ENCODE data around the gene SOD3. TPM values are rescaled to one million over a fixed set of nuclear protein-coding genes. Genes with fewer than 3 reads are reported as not detected.

The SOD3 gene
- total RNA-seq, result 128 TPM
- long read RNA-seq, partial matches to known transcripts, result 0 of 3 reads
- long read RNA-seq, other reads (novel, unspliced or antisense), result 2 of 3 reads

DNA sequence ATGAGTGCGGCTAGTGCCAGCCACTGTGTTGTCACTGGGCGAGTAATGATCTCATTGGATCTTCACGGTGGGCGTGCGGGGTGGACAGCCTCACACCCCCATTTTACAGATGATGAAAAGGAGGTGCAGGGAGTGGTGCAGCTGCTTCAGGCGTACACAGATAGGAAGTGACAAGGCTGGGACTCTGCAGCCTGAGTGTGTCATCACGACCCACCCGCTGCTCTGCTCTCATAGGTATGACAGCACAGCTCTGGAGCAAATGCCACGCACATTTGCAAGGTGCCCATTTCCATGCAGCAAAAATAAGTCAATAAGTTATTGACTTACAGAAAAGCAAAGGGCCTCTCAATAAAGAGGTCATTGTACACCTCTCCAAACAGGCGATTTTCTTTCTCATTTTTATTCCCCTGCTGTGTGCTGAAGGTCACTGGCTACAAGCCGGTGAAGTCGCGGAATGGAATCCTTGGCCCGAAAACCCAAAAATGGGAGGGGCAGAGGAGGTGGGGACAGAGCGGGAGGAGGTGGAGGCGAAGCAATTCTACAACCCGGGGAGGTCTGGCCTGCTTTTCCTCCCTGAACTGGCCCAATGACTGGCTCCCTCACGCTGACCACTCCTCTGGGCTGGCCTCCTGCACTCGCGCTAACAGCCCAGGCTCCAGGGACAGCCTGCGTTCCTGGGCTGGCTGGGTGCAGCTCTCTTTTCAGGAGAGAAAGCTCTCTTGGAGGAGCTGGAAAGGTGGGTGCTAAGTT, at the start of gene SOD3:
Gene SOD3, plus strand, starts transcription at position 658 of the 750 bp plus-strand sequence. CDS start 3,949 bp downstream, outside the sequence.
- no peak for DNase-seq (ENCODE audit: low spot score)

GRCh38 chr4:24747234-24747975, 48.0 kb upstream of the SOD3 start:
- DNase-seq (ENCODE audit: low spot score), result no peak

GRCh38 chr4:24748023-24748422, 47.4 kb upstream of the SOD3 start:
- no peak for DNase-seq (ENCODE audit: low spot score)

DNA sequence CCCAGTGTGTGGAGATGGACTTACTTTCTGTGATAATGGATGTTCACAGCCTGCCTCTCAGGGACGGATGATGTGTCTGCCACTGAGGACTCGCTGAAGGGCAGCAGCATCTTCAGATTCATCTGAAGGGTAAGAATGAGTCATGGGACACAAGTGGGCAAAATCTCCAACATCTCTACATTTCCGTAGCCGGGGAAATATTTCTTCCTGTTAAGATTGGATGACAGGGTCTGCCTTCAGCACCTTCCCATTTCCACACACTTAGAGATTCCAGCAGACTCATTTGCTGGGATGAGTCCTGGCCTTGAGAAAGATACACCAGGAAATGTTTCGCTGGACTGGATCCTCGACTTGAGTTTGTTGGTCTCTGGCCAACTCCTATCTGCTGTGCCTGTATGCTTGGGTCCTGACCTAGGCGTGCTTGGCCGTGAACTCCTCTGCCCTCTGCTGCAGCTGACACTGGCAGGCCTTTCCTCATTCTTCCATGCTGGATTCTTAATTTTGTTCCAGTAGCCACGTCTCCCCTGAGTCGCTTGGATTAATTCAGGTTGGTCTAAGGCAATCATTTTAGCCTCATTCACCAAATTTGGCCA, 46.5 kb upstream of the SOD3 start:
- DNase-seq (ENCODE audit: low spot score), result no peak

GRCh38 chr4:24750106-24750505, 45.3 kb upstream of the SOD3 start:
- DNase-seq (ENCODE audit: low spot score), result no peak

DNA sequence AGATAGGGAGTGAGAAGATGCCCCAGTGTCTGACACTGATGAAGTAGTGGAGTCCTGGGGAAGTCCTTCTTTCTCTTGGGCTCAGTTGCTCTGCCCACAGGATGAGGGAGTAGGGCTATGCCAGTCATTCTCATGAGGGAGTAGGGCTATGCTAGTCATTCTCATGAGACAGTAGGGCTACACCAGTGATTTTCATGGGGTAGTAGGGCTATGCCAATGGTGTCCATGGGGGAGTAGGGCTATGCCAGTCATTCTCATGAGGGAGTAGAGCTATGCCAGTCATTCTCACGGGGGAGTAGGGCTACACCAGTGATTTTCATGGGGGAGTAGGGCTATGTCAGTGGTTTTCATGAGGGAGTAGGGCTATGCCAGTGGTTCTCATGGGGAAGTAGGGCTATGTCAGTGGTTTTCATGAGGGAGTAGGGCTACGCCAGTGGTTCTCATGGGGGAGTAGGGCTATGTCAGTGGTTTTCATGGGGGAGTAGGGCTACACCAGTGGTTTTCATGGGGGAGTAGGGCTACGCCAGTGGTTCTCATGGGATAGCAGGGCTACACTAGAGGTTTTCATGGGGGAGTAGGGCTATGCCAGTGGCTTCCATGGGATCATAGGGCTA, 43.3 kb upstream of the SOD3 start:
- DNase-seq (ENCODE audit: low spot score), result no peak

DNA sequence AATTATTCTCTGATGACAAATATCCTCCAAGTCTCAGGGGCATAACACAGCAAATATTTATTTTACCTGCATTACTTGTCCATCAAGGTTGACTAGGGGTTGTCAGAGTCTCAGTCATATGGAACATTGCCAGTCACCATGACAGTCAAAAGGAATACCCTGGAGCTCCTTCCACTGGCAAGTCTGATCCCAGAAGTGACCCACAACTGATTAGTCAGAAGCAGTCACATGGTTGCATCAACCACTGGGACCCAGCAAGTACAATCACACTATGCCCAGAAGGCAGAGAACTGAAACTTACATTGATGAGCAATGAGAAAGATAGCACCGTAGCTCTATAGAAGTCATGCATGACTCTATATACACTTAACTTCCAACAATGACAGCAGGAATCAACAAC, 41.9 kb upstream of the SOD3 start:
- DNase-seq (ENCODE audit: low spot score), result no peak

- no peak for DNase-seq (ENCODE audit: low spot score)
Observed at GRCh38 chr4:24754571-24754970, 40.8 kb upstream of the SOD3 start.

DNA sequence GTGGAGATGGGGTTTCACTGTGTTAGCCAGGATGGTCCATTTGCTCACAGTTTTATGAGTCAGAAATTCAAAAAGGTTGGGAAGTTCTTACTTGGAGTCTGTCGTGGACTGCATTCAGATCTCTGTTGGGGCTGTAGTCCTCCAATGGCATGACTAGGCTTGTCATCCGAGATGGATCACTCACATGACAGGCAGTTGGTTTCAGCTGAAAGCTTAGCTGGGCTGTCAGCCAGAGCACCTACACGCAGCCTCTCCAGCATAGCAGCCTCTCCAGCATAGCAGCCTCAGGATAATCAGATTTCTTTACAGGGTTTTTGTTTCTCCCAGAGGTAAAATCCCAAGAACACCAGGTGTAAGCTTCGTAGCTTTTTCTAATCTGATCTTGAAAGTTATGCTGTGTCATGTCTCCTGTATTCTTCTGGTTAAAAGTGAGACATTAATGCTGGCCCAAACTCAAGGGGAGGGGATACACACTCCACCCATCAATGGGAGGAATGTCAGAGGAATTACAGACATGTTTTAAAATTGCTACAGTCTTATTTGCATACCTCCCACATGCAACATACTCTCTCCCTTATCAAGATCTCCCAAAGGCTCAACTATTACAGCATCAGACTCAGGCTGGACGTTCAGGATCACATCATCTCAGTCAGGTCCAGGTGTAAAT, 31.6 kb upstream of the SOD3 start:
- DNase-seq (ENCODE audit: low spot score), result no peak

DNA sequence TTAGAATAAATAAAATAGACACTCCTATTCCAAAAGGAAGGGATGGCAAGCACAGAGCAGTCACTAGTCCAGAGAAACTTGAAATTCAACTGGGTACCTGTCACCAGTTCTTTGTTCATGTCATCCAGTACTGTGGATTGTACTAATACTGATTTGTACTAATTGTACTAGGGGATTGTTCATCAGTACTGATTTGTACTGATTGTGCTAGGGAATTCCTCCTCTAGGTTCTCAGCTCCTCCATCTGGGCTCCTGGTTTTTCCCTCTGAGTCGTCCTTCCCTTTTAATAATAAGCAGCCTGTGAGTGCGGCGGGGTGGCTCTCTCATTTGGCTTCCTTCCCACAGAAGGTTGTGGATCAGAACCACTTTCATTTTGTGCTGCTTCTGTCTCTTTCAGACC, 31.0 kb upstream of the SOD3 start:
- no peak for DNase-seq (ENCODE audit: low spot score)

- no peak for DNase-seq (ENCODE audit: low spot score)
Observed at GRCh38 chr4:24765376-24765988, 29.9 kb upstream of the SOD3 start.

DNA sequence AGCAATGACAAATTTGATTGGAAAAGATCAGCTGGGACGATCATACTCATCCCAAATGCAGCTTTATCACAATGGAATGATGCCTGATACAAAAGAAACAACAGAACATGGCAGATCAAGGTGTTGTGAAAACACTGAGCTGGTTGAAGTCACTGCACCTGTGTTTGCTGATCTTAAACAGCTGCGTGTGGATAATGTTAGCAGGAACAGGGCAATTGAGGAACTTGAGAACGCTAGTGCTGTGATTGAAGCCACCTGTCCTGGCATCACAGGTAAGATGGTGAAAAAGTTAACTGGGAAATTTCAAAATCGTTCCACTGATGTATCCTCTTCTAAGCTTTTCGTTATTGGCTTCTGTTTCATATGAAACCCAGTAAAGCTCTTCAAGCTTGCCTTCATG, 27.4 kb upstream of the SOD3 start:
- no peak for DNase-seq (ENCODE audit: low spot score)

- DNase-seq (ENCODE audit: low spot score), result no peak
Observed at GRCh38 chr4:24768604-24769003, 26.8 kb upstream of the SOD3 start.

GRCh38 chr4:24769571-24769970, 25.8 kb upstream of the SOD3 start:
- DNase-seq (ENCODE audit: low spot score), result no peak

DNA sequence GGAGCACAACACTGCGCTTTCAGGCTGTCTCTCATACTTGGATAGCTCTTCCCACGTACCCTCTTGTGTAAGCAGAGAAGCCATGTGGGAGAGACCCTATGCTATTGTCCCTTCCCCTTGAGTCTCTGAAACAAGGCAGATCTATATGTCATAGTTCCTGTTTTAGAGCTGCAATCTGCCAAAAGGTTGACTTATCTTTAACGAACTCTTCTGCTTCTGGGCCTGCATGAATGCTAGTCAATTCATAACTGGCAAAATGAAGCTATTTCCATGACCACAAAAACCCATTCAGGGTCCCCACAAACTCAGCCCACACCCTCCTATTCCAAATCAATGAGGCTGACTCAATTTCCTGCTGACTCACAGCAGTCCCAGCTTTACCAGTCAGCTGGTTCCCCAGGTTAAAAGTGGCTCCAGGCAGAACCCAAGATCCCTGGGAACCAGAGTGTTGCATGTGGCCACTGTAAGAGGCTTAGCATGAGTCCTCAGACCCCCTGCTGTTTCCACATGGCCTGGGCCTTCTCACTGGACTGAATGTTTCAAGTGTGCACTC, 25.3 kb upstream of the SOD3 start:
- no peak for DNase-seq (ENCODE audit: low spot score)

- no peak for DNase-seq (ENCODE audit: low spot score)
Observed at GRCh38 chr4:24770667-24771066, 24.7 kb upstream of the SOD3 start.

GRCh38 chr4:24771241-24771640, 24.1 kb upstream of the SOD3 start:
- no peak for DNase-seq (ENCODE audit: low spot score)

DNA sequence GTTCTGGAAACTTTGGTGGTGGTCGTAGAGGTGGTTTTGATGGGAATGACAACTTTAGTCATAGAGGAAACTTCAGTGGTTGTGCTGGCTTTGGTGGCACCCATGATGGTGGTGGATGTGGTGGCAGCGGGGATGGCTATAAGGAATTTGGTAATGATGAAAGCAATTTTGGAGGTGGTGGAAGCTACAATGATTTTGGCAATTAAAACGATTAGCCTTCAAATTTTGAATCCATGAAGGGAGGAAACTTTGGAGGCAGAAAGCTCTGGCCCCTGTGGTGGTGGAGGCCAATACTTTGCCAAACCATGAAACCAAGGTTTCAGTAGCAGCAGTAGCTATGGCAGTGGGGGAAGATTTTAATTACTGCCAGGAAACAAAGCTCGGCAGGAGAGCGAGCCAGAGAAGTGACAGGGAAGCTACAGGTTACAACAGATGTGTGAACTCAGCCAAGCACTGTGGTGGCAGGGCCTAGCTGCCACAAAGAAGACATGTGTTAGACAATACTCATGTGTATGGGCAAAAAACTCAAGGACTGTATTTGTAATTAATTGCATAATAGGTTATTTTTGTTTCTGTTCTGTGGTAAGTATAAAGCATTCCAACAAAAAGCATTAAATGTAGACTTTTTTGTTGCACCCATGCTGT, 23.2 kb upstream of the SOD3 start:
- no peak for DNase-seq (ENCODE audit: low spot score)

DNA sequence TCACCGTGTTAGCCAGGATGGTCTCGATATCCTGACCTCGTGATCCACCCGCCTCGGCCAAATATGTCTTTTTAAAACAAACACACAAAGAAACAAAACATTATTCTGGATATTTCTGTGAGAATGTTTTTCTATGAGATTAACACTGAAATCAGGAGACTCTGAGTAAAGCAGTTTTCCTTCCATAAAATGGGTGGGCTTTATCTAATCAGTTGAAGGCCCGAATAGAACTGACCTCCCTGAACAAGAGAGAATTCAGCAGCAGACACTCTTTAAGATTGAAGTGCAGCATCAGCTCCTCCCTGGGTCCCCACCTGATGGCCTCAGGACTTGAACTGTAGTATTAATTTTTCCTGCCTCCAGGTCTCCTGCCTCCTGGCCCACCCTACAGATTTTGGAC, 22.4 kb upstream of the SOD3 start:
- no peak for DNase-seq (ENCODE audit: low spot score)

DNA sequence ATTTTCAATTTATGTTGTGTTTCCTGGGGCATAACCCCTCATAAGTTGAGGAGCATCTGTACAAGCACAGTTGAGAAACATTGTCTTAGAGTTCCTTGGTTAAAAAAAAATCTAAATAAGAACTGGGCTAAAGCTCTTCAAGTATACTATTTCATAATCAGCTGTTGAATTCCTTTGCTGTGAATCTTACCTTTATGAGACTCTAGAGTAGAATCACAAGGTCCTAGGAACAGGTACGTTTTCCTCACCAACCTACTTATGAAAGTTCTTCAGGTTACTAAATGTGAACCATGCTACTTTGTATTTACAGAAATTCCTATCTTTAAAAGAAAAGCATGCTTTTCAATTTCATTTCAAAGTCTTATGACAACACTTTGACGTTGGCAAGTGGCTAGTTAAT, 20.9 kb upstream of the SOD3 start:
- no peak for DNase-seq (ENCODE audit: low spot score)
